HS-27A (cell line): Measurements from ENCODE around the gene TLX2.
"Not testable (repeated sequence)": the region's sequence is repeated elsewhere in the genome, so short reads cannot be mapped to it uniquely, and the experiment has no call there.

Source experiments
- DNase-seq: peaks from one replicate; pipeline ENCODE4 v3.0.0-alpha.2; 2012; ENCODE audit warnings: low read depth, missing footprints

Gene TLX2

GRCh38 chr2:74554820-74555531 lies 40.7 kb downstream of the TLX2 start:
- DNase-seq: no peak

GRCh38 chr2:74555610-74556103 lies 41.4 kb downstream of the TLX2 start:
- DNase-seq: no peak

- DNase-seq: no peak
Measured at GRCh38 chr2:74556159-74556558, 41.9 kb downstream of the TLX2 start.

- DNase-seq: no peak
Measured at GRCh38 chr2:74556831-74557370, 42.7 kb downstream of the TLX2 start.

- no peak for DNase-seq
Measured at GRCh38 chr2:74558284-74559230, 44.3 kb downstream of the TLX2 start.

- DNase-seq: no peak
Measured at GRCh38 chr2:74559912-74560311, 45.7 kb downstream of the TLX2 start.

GRCh38 chr2:74560591-74560990 lies 46.3 kb downstream of the TLX2 start:
- DNase-seq: no peak

- not testable (repeated sequence) for DNase-seq
Measured at GRCh38 chr2:74561022-74561421, 46.8 kb downstream of the TLX2 start.

- no peak for DNase-seq
Measured at GRCh38 chr2:74562126-74562775, 48.0 kb downstream of the TLX2 start.

- no peak for DNase-seq
Measured at GRCh38 chr2:74564222-74564621, 50.0 kb downstream of the TLX2 start.

- no peak for DNase-seq
Measured at GRCh38 chr2:74566076-74566753, 52.0 kb downstream of the TLX2 start.

- DNase-seq: peak; percentile 86
Measured at GRCh38 chr2:74566754-74567085, 52.5 kb downstream of the TLX2 start.
